ENCODE results near the gene CEP120.

- TF ChIP-seq CTCF (IDR thresholded peaks at IDR 0.05; ENCODE audit: low read depth, low read length, poor library complexity, severe bottlenecking) (no peak), EZH2phosphoT487 (IDR thresholded peaks at IDR 0.05; ENCODE audit: borderline replicate concordance, low read length) (no peak)
Observed at GRCh38 chr5:123436201-123436600, 13.0 kb upstream of the CEP120 start.

Measured in DOHH2 (cell line).